ENCODE data around the gene GALM.

Gene GALM

DNA sequence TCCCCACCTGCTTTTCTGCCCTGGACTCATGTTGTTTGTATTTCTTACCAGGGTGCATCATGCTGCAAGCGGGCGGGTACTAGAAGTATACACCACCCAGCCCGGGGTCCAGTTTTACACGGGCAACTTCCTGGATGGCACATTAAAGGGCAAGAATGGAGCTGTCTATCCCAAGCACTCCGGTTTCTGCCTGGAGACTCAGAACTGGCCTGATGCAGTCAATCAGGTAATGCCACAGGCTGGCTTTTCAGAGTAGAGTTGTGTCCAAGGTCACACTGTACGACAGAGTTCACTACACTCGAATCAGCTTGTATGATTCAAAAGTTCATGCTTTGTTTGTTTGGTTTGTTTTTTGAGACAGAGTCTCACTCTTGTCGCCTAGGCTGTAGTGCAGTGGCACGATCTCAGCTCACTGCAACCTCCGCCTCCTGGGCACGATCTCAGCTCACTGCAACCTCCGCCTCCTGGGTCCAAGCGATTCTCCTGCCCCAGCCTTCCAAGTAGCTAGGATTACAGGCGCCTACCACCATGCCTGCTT is 65.8 kb downstream of the GALM start:
- Histone ChIP-seq H3K4me1 (ENCODE audit: control insufficient read depth in 1 of 2, insufficient read depth in 2 of 2, low read length in 2 of 2) (no peaks in the 10 kb centered on the region), H3K23ac (ENCODE audit: low read length) (no peak overlapping the region), H3K79me2 (ENCODE audit: control insufficient read depth, insufficient read depth, low read length, poor library complexity) (no peaks in the 10 kb centered on the region), H2BK12ac (ENCODE audit: low read length) (no peak overlapping the region), H3K4ac (ENCODE audit: low read depth, low read length) (no peak overlapping the region), H3K4me3 (ENCODE audit: low read depth, low read length) (no peak overlapping the region), H2AK5ac (ENCODE audit: low read length) (no peak overlapping the region), H2BK5ac (ENCODE audit: low read depth, low read length, poor library complexity) (no peak overlapping the region), H3K27me3 (ENCODE audit: insufficient read depth, low read length) (no peaks in the 10 kb centered on the region), H2AFZ (ENCODE audit: insufficient read depth, low read length, poor library complexity) (no peak overlapping the region), H3K79me1 (ENCODE audit: low read length) (no peaks in the 10 kb centered on the region), H3K9me3 (ENCODE audit: insufficient read depth, low read depth, low read length) (no peaks in the 10 kb centered on the region), H4K12ac (ENCODE audit: low read depth, low read length) (no peak overlapping the region), H4K91ac (ENCODE audit: low read depth, low read length) (no peak overlapping the region), H3K27ac (ENCODE audit: low read depth, low read length) (no peak overlapping the region), H3K4me2 (ENCODE audit: low read length) (no peak overlapping the region), H3K9ac (ENCODE audit: low read length) (no peak overlapping the region), H3K14ac (ENCODE audit: low read length) (no peak overlapping the region), H3K36me3 (ENCODE audit: control insufficient read depth in 1 of 2, insufficient read depth in 2 of 2, low read length in 2 of 2) (peaks cover 5 to 6% of the 10 kb centered on the region in 2 experiments), H3K18ac (ENCODE audit: low read length) (no peak overlapping the region), H2BK120ac (ENCODE audit: insufficient read depth, low read length, poor library complexity) (no peak overlapping the region), H4K8ac (ENCODE audit: low read depth, low read length) (no peak overlapping the region)
- no peak for DNase-seq
- no CpG with 5 or more reads among the region's 14 CpGs for WGBS (ENCODE audit: extremely low coverage, insufficient coverage, insufficient read length)

DNA sequence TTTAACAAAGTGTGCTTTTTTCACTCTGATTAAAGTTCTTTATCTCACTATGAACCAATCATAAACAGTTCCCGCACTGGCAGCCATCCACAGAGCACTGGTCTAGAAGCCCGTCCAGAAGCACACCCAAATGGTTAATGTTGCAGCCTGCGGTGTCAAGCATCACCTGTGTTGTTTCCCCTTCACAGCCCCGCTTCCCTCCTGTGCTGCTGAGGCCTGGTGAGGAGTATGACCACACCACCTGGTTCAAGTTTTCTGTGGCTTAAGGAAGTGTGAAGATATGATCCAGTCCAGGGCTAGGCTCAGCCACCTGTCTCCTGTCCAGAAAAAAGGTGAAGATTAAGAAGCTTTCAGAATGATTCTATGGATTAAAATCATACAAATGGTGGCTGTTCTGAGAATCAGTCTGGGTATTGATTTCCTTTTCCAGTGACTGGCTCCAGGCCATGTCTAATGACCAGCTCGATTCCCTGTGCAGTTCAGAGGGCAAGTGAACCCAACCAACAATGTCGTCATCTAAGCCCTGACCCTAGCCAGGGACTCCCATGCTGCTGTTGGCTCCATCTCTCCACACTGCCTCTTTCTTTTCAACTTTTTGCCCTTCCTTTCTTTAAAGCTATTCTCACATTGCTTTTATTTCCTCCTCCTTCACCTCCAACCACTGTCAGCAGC is 67.5 kb downstream of the GALM start:
- H3K9ac ChIP-seq (ENCODE audit: low read length) = no peak overlapping the region
- H3K9me3 ChIP-seq (ENCODE audit: insufficient read depth, low read depth, low read length) = no peaks in the 10 kb centered on the region
- no CpG with 5 or more reads among the region's 6 CpGs for WGBS (ENCODE audit: extremely low coverage, insufficient coverage, insufficient read length)
- no peak overlapping the region for H2AFZ ChIP-seq (ENCODE audit: insufficient read depth, low read length, poor library complexity)
- H2BK5ac ChIP-seq (ENCODE audit: low read depth, low read length, poor library complexity) = no peak overlapping the region
- H3K36me3 ChIP-seq (ENCODE audit: control insufficient read depth in 1 of 2, insufficient read depth in 2 of 2, low read length in 2 of 2) = peaks cover 5 to 6% of the 10 kb centered on the region in 2 experiments
- no peak for DNase-seq
- H4K8ac ChIP-seq (ENCODE audit: low read depth, low read length) = no peak overlapping the region
- H4K12ac ChIP-seq (ENCODE audit: low read depth, low read length) = no peak overlapping the region
- H3K4me1 ChIP-seq (ENCODE audit: control insufficient read depth in 1 of 2, insufficient read depth in 2 of 2, low read length in 2 of 2) = peaks cover 2 to 3% of the 10 kb centered on the region in 2 experiments
- no peak overlapping the region for H3K14ac ChIP-seq (ENCODE audit: low read length)
- H4K91ac ChIP-seq (ENCODE audit: low read depth, low read length) = no peak overlapping the region
- H2BK120ac ChIP-seq (ENCODE audit: insufficient read depth, low read length, poor library complexity) = no peak overlapping the region
- no peak overlapping the region for H3K4ac ChIP-seq (ENCODE audit: low read depth, low read length)
- no peaks in the 10 kb centered on the region for H3K79me2 ChIP-seq (ENCODE audit: control insufficient read depth, insufficient read depth, low read length, poor library complexity)
- no peak overlapping the region for H3K23ac ChIP-seq (ENCODE audit: low read length)
- no peak overlapping the region for H3K18ac ChIP-seq (ENCODE audit: low read length)
- no peaks in the 10 kb centered on the region for H3K79me1 ChIP-seq (ENCODE audit: low read length)
- no peak overlapping the region for H3K4me3 ChIP-seq (ENCODE audit: low read depth, low read length)
- H3K4me2 ChIP-seq (ENCODE audit: low read length) = no peak overlapping the region
- no peak overlapping the region for H3K27ac ChIP-seq (ENCODE audit: low read depth, low read length)
- H2AK5ac ChIP-seq (ENCODE audit: low read length) = no peak overlapping the region
- no peak overlapping the region for H2BK12ac ChIP-seq (ENCODE audit: low read length)
- H3K27me3 ChIP-seq (ENCODE audit: insufficient read depth, low read length) = no peaks in the 10 kb centered on the region

DNA sequence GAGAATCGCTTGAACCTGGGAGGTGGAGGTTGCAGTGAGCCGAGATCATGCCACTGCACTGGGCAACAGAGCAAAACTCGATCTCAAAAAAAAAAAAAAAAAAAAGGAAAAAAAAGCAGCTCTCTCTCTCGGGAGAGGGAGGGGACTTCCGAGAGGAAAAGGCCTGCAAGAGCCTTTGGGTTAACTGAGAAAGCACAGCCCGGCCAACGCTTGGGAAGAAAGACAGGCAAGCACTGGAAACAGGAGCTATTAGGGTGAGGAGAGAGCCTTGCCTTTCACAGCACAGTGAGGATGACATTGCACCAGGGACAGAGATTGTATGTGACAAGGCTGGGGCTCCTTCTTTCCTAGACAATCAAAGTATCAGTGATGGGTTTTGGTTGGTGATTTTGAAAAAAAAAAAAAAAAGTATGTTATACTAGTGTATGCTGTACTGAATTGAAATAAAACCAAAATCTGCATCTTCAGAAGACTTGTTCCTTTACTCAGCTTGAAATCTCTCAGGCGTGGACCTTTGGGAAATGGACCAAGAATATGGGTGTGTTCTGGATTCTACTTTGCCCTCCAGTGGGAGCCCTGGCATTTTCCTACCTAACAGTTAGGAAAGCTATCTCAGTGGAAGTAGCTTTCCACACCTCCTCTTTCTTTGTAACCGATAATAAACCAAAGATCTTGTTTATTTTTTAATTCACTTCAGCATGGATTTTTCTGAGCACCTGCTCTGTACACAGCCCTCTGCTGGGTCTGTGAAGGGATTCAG is 68.6 kb downstream of the GALM start:
- H3K4ac ChIP-seq (ENCODE audit: low read depth, low read length) = no peak overlapping the region
- H3K4me1 ChIP-seq (ENCODE audit: control insufficient read depth in 1 of 2, insufficient read depth in 2 of 2, low read length in 2 of 2) = peaks cover 2 to 3% of the 10 kb centered on the region in 2 experiments
- H3K9me3 ChIP-seq (ENCODE audit: insufficient read depth, low read depth, low read length) = no peaks in the 10 kb centered on the region
- no peak overlapping the region for H2AK5ac ChIP-seq (ENCODE audit: low read length)
- H3K23ac ChIP-seq (ENCODE audit: low read length) = no peak overlapping the region
- H3K4me3 ChIP-seq (ENCODE audit: low read depth, low read length) = no peak overlapping the region
- no peaks in the 10 kb centered on the region for H3K79me2 ChIP-seq (ENCODE audit: control insufficient read depth, insufficient read depth, low read length, poor library complexity)
- H2AFZ ChIP-seq (ENCODE audit: insufficient read depth, low read length, poor library complexity) = no peak overlapping the region
- H3K27me3 ChIP-seq (ENCODE audit: insufficient read depth, low read length) = no peaks in the 10 kb centered on the region
- H3K9ac ChIP-seq (ENCODE audit: low read length) = no peak overlapping the region
- H4K12ac ChIP-seq (ENCODE audit: low read depth, low read length) = no peak overlapping the region
- H2BK120ac ChIP-seq (ENCODE audit: insufficient read depth, low read length, poor library complexity) = no peak overlapping the region
- H2BK5ac ChIP-seq (ENCODE audit: low read depth, low read length, poor library complexity) = no peak overlapping the region
- H3K79me1 ChIP-seq (ENCODE audit: low read length) = no peaks in the 10 kb centered on the region
- H4K91ac ChIP-seq (ENCODE audit: low read depth, low read length) = no peak overlapping the region
- DNase-seq = no peak
- H3K18ac ChIP-seq (ENCODE audit: low read length) = no peak overlapping the region
- H4K8ac ChIP-seq (ENCODE audit: low read depth, low read length) = no peak overlapping the region
- no peak overlapping the region for H3K27ac ChIP-seq (ENCODE audit: low read depth, low read length)
- no peak overlapping the region for H3K14ac ChIP-seq (ENCODE audit: low read length)
- H3K36me3 ChIP-seq (ENCODE audit: control insufficient read depth in 1 of 2, insufficient read depth in 2 of 2, low read length in 2 of 2) = peaks cover 5 to 8% of the 10 kb centered on the region in 2 experiments
- no CpG with 5 or more reads among the region's 9 CpGs for WGBS (ENCODE audit: extremely low coverage, insufficient coverage, insufficient read length)
- no peak overlapping the region for H2BK12ac ChIP-seq (ENCODE audit: low read length)
- H3K4me2 ChIP-seq (ENCODE audit: low read length) = no peak overlapping the region

DNA sequence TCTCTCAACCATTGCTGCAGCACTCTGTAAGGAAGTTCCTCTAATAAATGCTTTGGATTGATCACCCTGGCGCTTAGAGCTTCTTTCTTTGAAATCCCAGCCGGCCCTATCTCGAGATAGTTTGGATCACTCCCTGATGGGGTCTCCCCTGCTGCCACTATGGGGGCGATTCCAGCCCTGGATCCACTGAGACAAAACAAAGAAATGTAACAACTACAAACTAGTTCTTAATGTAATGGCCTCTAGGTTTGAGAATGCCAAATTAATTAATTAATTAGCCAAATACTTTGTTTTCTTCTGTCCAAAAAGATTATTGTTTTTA is 70.0 kb downstream of the GALM start:
- H2AFZ ChIP-seq (ENCODE audit: insufficient read depth, low read length, poor library complexity) = no peak overlapping the region
- H3K4me2 ChIP-seq (ENCODE audit: low read length) = no peak overlapping the region
- H3K4me1 ChIP-seq (ENCODE audit: control insufficient read depth in 1 of 2, insufficient read depth in 2 of 2, low read length in 2 of 2) = peaks cover 2 to 3% of the 10 kb centered on the region in 2 experiments
- no peak overlapping the region for H2BK12ac ChIP-seq (ENCODE audit: low read length)
- H3K79me2 ChIP-seq (ENCODE audit: control insufficient read depth, insufficient read depth, low read length, poor library complexity) = no peaks in the 10 kb centered on the region
- H3K27me3 ChIP-seq (ENCODE audit: insufficient read depth, low read length) = no peaks in the 10 kb centered on the region
- no peak for DNase-seq
- WGBS (ENCODE audit: extremely low coverage, insufficient coverage, insufficient read length) = no CpG with 5 or more reads among the region's 4 CpGs
- no peak overlapping the region for H3K4ac ChIP-seq (ENCODE audit: low read depth, low read length)
- H3K14ac ChIP-seq (ENCODE audit: low read length) = no peak overlapping the region
- no peak overlapping the region for H3K18ac ChIP-seq (ENCODE audit: low read length)
- H4K12ac ChIP-seq (ENCODE audit: low read depth, low read length) = no peak overlapping the region
- H3K9ac ChIP-seq (ENCODE audit: low read length) = no peak overlapping the region
- no peak overlapping the region for H4K8ac ChIP-seq (ENCODE audit: low read depth, low read length)
- no peak overlapping the region for H3K27ac ChIP-seq (ENCODE audit: low read depth, low read length)
- H2BK120ac ChIP-seq (ENCODE audit: insufficient read depth, low read length, poor library complexity) = no peak overlapping the region
- H3K4me3 ChIP-seq (ENCODE audit: low read depth, low read length) = no peak overlapping the region
- H3K23ac ChIP-seq (ENCODE audit: low read length) = no peak overlapping the region
- H3K36me3 ChIP-seq (ENCODE audit: control insufficient read depth in 1 of 2, insufficient read depth in 2 of 2, low read length in 2 of 2) = peaks cover 5 to 8% of the 10 kb centered on the region in 2 experiments
- H2BK5ac ChIP-seq (ENCODE audit: low read depth, low read length, poor library complexity) = no peak overlapping the region
- no peaks in the 10 kb centered on the region for H3K9me3 ChIP-seq (ENCODE audit: insufficient read depth, low read depth, low read length)
- H2AK5ac ChIP-seq (ENCODE audit: low read length) = no peak overlapping the region
- H3K79me1 ChIP-seq (ENCODE audit: low read length) = no peaks in the 10 kb centered on the region
- H4K91ac ChIP-seq (ENCODE audit: low read depth, low read length) = no peak overlapping the region
